Activated CD8-positive, alpha-beta memory T cell treated with anti-CD3 and anti-CD28 coated beads for 4 hours (primary cell): ENCODE results near the gene CUX1.
"Not testable (repeated sequence)": the region's sequence is repeated elsewhere in the genome, so short reads cannot be mapped to it uniquely, and the experiment has no call there.

ENCODE experiments used
- DNase-seq, 2 donors: peaks; one replicate each; pipeline ENCODE4 v3.0.0-alpha.2; 2020; ENCODE audit warnings: low read depth in 2 of 2

Gene CUX1

DNA sequence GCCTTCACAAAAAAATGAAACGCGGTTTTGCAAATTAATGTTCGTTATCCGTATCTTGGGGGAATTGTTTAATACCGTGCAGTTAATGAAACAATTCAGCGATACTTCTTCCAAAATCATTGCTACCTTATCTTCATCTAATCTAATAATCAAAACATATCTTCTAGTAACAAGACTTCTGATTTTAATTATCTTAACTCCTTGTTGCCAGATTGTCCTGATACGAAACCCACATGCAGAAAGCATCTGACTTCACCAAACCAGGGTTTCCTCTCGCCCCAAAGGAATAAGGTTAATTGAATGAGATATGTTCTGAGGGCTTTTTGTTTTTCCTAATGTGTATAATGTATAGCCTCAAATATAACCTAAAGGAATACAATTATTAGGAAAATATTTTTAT lies 364.1 kb downstream of the CUX1 start:
- no peak for DNase-seq

DNA sequence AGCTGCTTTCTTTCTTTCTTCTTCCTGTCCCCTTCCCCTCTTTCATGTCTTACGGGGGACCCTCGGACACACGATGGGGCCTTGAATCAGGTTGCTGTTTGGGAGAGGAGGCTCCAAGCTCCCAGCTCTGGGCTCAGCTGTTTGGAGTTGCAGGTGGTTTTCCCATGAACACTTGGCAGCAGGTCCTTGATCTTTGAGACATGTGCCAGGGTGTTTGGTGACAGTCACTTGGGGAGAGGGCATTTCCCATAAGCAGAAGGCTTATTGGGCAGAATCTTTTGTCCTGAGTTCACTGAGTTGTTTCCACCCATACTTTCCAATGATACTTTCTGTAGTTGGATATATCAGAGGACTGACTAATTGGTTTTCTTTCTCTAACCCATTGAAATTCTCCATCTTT lies 364.6 kb downstream of the CUX1 start:
- DNase-seq, result no peak

DNA sequence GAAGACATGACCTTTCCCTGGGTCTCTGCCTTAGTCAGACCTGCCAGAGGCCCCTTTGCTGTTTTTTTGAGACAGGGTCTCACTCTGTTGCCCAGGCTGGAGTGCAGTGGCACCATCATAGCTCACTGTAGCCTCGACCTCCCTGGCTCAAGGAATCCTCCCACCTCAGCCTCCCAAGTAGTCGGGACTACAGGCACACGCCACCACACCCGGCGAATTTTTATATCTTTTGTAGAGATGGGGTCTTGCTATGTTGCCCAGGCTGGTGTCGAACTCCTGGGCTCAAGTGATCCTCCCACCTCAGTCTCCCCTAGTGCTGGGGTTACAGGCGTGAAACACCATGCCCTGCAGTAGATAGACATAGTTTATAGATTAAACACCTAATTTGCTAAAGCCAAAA lies 366.4 kb downstream of the CUX1 start:
- DNase-seq, result not testable (repeated sequence)

DNA sequence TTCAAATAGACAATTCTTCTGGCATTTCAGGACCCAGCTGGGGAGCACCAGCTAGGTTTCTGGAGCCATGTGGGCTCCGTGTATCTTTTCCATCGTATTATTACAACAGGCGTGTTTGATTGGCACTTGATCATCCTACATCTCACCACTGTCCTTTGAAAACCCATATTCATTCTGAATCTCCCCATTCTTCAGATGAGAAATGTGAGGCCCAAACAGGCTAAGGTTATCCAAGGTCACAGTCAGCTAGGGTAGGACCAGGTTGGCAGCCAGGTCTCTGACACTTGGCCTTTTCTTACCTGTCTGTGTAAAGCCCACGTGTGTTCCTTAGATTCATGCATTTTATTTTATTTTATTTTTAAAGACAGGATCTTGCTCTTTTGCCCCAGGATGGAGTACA lies 366.9 kb downstream of the CUX1 start:
- no peak for DNase-seq

DNA sequence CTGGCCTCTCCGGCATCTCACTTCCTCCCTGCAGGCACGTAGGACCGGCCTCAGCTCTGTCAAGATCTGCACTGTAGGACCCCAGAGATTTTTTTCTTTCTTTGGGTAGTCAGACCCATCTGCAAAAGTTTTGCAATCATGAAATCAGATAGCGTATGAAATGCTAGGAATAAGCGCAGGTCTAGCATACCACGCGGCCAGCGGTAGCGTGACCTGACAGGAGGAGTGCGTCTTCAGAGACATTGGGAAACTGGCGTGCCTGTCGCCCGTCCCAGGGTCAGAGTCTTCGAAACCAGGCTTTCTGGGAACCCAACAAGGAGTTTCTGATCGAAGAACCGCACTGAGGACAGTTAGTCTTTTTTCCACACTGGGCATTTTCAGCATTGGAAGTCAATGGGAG lies 368.4 kb downstream of the CUX1 start:
- DNase-seq, result no peak

DNA sequence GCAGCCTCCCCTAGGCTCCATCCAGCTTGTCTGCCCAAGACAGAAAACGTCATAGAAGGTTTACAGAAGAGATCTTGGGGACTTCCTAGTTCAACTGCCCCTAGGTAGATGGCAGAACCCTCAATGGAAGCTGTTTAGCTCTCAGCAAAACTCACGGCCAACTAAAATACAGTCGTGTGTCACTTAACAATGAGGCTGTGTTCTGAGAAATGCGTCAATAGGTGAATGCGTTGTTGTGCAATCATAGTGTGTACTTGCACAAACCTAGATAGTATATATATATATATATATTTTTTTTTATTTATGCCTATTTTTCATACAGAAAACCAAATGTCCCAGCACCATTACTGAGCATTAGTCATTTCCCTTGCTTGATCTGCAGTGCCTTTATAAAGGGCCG lies 368.9 kb downstream of the CUX1 start:
- no peak for DNase-seq

DNA sequence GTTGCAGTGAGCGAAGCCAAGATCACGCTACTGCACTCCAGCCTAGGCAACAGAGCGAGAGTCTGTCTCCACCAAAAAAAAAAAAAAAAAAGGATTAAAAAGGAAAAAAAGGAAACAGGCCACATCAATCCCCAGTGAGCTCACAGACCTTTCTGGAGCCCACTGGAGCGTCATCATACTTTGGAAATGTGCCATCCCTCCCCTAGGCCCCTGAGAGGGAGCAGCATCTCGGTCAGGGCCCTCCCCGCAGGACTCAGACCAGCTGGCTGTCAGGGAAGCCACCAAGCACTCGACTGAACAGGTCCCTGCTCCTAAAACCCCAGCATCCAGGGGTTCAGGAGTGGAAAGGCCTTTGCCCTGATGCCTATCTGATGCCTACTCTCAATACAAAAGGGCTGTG lies 371.3 kb downstream of the CUX1 start:
- no peak for DNase-seq

DNA sequence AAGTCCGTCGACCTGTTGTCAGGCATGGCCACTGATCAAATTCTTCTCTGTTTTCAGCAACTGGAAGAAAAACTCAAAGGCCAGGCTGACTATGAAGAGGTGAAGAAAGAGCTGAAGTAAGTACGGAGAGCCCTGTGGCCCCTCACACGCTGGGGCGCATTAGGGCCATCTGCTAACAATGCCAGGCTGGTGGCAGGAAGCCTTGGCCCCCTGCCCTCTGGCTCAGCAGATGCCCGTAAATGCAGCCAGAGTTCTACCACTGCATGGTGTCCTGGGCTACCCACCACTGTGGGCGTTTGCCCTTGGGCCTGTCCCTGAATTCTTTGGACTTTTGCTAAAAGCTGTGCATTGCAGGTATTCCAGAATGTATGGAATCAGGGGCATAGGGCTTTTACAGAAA lies 372.3 kb downstream of the CUX1 start:
- DNase-seq, result no peak

DNA sequence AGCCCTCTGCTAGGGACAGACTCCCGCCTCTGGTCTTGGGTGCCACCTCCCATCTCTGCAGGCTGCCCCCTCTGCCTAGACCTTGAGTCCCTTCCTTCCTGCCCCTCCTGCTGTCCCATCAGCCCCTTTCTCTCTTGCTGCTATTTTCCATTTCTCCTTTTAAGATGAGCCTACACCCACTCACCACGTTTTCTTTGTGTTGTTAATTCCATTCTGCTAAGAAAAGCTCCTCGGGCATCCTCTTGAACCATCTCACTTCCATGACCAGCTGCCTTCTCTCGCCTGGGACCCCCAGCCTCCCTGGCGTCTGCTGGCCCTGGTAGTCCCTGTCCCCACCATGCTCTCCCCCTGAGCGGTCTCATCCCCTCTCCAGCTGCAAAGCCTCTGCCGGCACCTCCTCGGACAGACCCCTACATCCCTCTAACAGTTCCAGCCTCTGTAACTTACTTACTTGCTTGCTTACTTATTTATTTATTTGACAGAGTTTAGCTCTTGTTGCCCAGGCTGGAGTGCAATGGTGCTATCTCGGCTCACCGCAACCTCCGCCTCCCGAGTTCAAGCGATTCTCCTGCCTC lies 373.4 kb downstream of the CUX1 start:
- DNase-seq, result no peak

DNA sequence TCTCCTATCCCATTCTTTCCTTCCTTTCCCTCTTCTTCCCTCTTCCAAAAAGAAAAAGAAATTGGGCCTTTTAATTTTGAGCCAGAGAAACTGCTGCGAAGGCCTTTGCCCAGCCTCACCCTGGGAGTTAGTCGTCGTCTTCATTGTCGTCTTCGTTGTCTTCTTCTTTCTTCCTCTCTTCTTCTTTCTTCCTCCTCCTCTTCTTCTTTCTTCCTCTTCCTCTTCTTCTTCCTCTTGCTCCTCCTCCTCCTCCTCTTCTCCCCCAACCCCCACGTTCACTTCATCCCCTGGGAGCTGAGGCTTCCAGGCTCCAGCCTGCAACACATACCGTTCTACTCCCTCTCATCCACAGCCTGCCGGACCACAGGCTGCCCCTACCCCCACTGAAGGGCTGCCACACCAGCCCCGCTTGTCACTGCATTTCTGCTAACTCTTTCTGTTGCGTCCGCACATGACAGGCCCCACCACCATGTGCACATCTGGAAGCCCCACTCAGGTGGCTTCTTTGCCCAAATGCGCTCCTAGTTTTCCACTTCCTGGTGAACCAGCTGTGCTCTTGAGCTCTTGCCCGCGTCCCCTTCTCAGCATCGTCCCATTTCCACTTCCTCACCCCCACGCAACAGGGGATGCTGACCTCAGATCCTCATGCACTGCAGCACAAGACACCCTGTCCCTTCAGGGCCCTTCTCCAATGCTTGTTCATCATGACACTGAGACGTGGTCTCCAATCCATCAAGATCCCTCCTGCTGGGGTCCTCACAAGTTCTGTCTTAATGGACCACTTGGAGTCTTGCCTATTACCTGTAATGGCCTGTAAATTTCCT lies 374.3 kb downstream of the CUX1 start:
- DNase-seq, result no peak

DNA sequence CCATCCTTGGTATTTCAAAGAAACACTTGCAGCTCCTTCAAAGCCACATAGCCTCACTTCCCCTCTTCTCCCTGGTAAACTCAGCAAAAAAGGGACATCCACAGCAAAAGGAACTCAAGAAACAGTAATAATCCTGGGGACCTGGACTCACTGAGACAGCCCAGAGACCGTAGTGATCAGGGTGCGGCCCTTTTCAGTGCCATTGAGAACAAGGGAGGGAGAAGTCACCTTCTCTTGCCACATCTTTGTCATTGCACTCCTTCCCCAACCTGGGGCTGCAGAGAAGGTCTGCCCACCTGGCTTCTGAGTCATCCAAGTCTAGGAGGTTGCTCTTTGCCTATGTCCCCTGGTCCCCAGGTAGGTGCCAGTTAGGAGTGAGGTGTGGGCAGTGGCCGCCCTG lies 375.4 kb downstream of the CUX1 start:
- DNase-seq, result no peak

DNA sequence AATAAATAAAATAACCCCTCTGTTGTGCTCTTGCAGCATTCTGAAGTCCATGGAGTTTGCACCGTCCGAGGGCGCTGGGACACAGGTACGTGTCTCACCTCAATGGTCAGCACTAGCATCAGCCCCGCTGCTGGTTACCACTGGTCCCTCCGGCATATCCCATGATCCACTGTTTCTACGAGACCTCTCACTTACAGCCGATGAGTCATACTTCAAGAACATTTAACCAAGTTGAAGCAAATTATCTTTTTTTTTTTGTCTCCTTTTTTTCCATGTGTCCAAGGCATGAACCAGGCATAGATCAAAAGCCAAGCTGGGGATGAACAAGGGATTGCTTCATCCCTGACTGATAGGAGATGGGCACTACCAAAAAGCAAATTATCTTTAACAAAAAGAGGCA lies 376.4 kb downstream of the CUX1 start:
- no peak for DNase-seq

DNA sequence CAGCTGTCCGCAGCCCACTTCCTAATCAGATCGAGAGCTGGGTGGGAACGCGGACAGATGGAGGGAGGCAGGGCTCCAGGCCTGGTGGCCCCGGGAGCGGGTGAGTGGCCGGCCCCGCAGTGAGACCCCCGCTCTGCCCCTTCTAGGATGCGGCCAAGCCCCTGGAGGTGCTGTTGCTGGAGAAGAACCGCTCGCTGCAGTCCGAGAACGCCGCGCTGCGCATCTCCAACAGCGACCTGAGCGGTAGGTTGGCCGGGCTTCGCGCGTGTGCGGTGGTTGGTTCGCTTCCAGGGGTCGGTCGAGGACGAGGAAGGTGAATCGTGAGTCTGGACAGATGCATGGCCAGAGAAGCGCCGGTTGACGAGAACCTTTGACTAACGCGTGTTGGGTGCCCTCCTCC lies 377.9 kb downstream of the CUX1 start:
- DNase-seq, result no peak

DNA sequence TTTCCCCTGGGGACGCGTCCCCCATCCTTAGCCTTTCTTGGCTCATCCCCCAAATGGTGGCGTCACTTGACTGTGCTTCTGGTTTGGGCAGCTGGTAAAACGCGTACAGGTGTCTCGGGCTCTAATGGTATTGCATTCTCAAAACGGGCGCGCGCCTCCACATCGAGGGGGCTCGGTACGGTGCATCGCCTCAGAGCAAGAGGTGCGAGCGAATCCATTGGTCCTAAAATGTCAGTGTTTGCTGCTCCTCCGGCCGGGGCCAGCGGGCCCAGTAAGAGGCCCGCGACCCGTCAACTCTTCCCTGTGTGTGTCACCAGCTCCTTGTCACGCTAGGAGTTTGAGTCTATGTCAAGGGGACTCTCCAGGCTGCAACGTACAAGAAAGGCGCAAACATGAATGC lies 378.6 kb downstream of the CUX1 start:
- DNase-seq, result no peak

DNA sequence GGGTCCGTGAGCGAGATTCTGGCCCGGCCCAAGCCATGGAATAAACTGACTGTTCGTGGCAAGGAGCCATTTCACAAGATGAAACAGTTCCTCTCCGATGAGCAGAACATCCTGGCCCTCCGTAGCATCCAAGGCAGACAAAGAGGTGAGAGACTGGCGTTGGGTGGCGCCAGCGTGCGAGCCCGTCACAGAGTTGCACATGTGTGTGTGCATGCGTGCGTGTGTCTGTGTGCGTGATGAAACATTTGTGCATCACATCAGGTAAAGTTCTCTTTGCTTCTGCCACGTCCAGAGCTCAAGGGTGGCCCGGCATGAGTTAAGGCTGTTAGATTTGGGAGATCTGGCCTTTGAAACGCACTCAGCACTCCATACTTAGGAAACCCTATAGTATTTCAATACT lies 379.7 kb downstream of the CUX1 start:
- no peak for DNase-seq

DNA sequence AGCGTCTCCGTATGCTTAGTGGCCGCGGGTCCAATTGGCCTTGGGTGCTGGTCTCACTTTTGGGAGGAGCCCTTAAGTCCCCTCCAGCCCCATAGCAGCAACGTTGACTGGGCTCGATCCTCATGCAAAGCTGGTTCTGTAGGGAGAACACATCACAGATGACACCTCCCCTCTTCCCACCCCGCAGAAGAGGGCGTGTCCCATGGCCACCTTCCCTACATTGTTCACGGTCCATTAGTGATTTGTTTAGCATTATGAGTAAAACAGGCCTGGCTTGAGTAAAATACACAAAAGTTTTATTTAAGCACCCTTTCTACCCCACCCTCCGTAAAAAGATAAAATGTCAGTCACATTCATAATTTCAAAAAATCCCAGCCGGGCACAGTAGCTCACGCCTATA lies 380.2 kb downstream of the CUX1 start:
- no peak for DNase-seq

DNA sequence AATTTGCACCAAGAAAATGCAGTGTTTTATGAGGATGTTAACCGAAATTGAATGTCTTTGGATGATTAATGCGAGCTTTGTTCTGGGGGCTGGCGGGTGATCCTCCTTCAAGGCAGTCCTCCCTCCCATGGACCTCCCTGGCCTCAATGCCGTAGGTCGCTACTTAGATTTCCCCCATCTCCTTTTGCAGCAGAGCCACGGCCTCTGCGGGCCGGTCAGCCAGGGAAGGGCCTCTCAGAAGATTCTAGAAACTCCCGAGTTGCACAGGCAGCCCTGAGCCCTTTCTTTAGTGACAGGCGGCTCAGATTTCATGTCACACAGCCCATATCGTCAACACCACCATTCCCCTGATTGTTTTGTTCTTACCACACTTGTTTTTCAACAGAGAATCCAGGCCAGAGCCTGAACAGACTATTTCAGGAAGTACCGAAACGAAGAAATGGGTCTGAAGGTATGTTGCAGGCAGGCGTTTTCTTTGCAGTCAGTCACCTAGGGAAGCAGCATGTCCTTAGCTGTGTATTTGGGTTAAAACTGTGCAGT lies 381.1 kb downstream of the CUX1 start:
- DNase-seq, result no peak

DNA sequence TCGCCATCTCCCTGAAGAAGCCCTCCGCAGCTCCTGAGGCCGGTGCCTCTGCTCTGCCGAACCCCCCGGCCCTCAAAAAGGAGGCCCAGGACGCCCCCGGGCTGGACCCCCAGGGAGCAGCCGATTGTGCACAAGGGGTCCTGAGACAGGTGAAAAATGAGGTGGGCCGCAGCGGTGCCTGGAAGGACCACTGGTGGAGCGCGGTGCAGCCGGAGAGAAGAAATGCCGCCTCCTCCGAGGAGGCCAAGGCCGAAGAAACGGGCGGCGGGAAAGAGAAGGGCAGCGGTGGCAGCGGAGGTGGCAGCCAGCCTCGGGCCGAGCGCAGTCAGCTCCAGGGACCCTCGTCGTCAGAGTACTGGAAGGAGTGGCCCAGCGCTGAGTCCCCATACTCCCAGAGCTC lies 384.1 kb downstream of the CUX1 start:
- no peak for DNase-seq

DNA sequence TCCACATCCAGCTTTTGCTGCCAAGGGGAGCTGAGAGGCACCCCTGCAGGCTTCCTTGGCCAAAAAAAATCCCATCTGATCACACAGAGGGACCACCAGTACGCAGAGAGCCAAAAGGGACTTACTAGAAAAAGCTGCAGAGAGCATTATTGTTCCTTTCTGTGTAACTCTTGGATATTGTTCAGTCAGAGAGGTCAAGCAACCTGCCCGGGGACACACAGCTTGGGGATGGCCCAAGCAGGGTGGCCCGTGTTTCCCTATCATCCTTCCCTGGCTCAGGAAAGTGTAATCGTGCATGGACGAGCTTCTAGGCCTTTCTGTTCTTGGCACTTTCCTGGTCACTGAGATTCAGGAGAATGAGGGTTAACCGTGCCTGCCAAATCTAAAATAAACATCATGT lies 385.1 kb downstream of the CUX1 start:
- no peak for DNase-seq

DNA sequence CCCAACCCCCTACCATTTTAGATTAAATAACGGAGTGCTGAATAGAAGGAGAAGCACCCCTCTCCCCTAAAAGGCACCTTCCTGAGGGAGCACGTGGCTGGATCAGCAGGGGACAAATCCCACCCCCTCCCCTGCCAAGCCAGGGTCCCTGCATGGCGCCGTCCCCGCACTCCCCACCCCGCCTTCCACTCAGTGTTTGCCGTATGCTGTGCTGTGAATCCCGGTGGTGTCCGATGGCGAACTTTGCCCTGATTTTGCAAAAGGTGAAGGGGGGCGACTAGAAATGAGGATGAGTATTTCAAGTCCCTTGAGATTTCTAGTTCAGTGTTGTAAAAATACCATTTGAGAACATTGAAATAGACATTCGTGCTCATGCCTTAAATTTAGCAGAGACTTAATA lies 385.8 kb downstream of the CUX1 start:
- no peak for DNase-seq

DNA sequence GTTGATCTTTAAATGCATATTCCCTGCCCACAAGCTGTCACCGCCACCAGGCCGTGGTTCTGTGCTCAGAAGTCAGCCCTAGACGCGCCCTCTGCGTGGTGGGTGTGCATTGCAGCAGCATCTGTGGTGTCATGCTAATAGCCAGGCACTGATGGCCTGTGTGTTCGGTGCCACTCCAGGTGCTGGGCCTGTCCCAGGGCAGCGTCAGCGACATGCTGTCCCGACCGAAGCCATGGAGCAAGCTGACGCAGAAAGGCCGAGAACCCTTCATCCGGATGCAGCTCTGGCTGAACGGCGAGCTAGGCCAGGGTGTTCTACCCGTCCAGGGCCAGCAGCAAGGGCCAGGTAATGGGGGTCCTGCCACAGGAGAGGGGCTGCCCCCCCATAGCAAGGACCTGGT lies 386.8 kb downstream of the CUX1 start:
- no peak for DNase-seq

DNA sequence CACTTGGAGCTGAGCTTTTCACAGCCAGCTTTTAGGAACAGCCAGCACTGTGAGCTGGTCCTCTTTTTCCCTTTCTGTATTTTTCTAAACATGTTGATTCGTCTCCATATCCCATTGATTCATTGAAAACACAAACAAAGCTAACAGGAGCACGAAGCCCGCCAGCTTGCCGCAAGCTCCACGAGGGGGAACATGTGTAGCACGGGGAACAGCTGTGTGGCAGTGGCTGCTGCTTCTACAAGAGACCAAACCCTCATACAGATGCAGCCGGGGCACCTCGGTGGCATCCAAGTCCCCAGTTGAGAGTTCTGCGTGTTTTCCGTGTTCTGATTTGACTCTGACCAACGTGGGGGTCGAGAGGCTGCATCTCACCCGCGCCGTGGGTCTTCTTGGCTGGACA lies 388.5 kb downstream of the CUX1 start:
- DNase-seq, result no peak

DNA sequence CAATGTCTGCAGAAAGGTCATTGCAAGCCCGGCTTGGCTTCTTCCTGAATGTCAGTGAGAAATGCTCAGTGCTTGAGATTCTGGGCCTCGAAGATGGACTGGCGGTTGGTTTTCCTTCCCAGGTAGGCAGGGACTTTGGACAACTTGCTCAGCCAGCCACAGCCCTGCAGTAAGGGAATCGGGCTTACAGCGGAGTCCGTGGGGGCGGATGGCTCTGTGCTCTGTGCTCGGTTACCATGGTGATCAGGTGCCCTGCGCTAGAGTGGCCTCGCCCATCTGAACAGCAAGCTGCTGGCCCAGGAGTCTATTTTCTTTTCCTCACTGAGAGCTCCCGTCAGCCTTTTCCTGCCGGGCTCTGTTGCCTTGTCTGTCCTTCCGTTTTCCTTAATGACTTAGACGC lies 391.4 kb downstream of the CUX1 start:
- no peak for DNase-seq

DNA sequence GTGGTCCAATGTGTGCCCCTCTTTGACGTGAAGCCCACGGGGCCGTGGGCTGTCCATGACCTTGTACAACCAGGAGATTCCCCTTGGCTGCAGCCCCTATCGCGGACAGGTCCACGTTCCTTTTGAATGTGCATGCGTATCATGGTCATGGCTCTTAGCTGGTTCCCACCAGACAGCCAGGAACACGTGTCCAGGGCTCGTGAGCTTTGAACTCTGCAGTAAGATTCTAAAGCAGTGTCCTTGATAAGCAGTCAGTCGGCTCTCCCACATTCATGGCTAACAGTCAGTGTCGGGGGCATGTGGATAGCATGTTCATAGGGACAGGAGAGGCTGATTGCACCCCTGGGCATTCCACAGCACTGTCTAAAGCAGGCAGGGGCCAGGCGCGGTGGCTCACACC lies 393.4 kb downstream of the CUX1 start:
- no peak for DNase-seq
